Measurements from ENCODE around the gene GRID2.
A peak's percentile ranks its signal among the peaks of the same experiment; 100 is the strongest.

Gene GRID2

DNA sequence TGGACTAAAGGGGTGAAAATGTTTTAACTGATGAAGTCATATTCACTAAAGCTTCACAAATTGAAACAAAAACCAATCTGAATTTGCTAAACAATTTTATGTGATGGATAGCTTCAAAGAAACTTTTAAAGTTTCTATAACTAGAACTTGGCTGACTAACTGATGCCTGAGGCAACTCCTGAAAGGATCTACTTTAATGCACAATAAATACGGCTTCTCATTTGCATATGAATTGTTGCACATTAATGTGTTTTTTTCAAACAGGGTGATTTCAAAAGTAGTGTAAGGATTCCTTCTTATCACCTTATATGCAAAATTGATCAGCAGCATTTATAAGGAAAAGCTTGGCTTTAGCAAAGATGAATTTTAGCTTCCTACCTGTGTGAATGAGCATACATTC lies 1466.4 kb downstream of the GRID2 start:
- in situ Hi-C loops (cut with MboI; ENCODE audit: low sequenced_read_pairs), result no loop called here
- Histone ChIP-seq H3K9me3 (no peaks in the 10 kb centered on the region), H3K4me3 (no peak overlapping the region), H3K4me1 (peaks cover 10% of the 10 kb centered on the region), H3K27me3 (ENCODE audit: low read depth) (no peaks in the 10 kb centered on the region), H3K36me3 (replicated peaks) (no peaks in the 10 kb centered on the region)
- peak in 1 of 2 experiments; percentile 77 for DNase-seq (ENCODE audit: low spot score in 2 of 2)

DNA sequence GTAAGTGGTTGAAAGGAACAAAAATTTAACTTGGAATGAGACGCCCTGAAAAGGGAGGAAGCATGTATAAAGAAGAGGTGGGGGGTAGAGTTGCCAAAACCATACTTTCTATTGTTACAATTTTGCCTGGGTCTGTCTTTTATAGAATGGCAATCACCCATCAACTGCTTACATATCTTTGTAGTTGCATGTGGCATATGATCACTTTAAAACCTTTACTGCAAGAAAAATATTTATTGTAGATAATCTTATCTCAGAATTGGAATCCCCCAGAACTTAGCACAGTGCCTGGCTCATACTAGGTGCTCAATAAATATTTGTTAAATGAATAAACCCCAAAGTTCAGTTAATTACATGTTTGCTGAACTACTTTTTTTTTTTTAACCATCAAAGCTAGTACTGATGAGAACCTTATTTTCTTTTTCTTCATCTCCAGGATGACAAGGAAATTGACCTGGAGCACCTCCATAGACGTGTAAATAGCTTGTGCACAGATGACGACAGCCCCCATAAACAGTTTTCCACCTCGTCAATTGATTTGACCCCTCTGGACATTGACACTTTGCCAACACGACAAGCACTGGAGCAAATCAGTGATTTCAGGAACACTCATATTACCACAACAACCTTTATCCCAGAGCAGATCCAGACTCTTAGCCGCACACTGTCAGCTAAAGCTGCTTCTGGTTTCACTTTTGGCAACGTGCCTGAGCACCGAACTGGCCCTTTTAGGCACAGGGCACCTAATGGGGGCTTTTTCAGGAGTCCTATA lies 1468.1 kb downstream of the GRID2 start:
- no peak overlapping the region for H3K4me3 ChIP-seq
- in situ Hi-C loops (cut with MboI; ENCODE audit: low sequenced_read_pairs), result no loop called here
- H3K27me3 ChIP-seq (ENCODE audit: low read depth), result no peaks in the 10 kb centered on the region
- no peaks in the 10 kb centered on the region for H3K36me3 ChIP-seq (replicated peaks)
- peaks cover 10% of the 10 kb centered on the region for H3K4me1 ChIP-seq
- no peaks in the 10 kb centered on the region for H3K9me3 ChIP-seq
- peak in 1 of 2 experiments; percentile 23 for DNase-seq (ENCODE audit: low spot score in 2 of 2)

DNA sequence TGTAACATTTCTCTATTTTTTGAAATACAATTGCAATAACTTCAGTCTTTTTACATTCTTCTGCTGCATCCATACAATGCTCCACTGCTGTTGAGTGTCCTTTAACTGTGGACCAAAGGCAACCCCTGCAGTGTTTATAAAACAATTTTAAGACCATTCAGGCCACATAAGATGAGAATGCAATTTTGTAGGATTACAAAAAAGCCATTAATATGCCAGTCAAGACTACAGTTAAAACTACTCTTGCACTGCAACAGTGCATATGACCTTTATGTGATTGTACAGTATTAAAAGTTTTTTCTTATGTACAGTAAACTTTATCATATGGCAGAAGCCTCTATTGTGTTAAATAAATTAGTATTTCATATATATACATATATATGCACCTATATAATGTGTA lies 1469.1 kb downstream of the GRID2 start:
- H3K36me3 ChIP-seq (replicated peaks), result no peaks in the 10 kb centered on the region
- H3K27me3 ChIP-seq (ENCODE audit: low read depth), result no peaks in the 10 kb centered on the region; the same call in 1 of the 2 replicates
- no peaks in the 10 kb centered on the region for H3K9me3 ChIP-seq
- in situ Hi-C loops (cut with MboI; ENCODE audit: low sequenced_read_pairs), result no loop called here
- H3K4me3 ChIP-seq, result no peak overlapping the region
- peaks cover 10% of the 10 kb centered on the region for H3K4me1 ChIP-seq
- peak in 1 of 2 experiments; percentile 14 for DNase-seq (ENCODE audit: low spot score in 2 of 2)

DNA sequence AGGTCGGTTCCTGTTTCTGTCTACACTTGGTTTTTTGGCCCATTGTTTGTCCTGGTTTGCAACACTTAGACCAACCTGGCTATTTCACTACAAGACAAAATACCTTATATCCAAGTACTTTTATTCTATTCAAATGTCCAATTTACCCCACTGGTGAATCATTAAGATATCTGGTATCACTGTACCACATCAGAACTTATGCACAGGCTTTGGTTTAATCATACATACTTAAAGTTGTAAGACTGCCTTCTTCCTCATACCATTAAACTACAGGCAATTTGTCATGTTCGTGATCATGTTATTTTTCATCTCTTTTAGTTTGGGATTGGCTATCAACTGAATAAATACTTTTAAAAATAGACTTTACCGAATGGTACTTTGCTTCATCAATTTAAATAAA lies 1471.8 kb downstream of the GRID2 start:
- H3K9me3 ChIP-seq, result no peaks in the 10 kb centered on the region
- H3K4me1 ChIP-seq, result peaks cover 2% of the 10 kb centered on the region
- H3K36me3 ChIP-seq (replicated peaks), result no peaks in the 10 kb centered on the region
- H3K27me3 ChIP-seq (ENCODE audit: low read depth), result no peaks in the 10 kb centered on the region; the same call in 1 of the 2 replicates
- DNase-seq (ENCODE audit: low spot score in 2 of 2), result no peak
- in situ Hi-C loops (cut with MboI; ENCODE audit: low sequenced_read_pairs), result loop anchor here (25.0 kb wide), 2 partner anchors 487 to 837 kb away; no protein-coding TSS in a partner anchor
- no peak overlapping the region for H3K4me3 ChIP-seq

DNA sequence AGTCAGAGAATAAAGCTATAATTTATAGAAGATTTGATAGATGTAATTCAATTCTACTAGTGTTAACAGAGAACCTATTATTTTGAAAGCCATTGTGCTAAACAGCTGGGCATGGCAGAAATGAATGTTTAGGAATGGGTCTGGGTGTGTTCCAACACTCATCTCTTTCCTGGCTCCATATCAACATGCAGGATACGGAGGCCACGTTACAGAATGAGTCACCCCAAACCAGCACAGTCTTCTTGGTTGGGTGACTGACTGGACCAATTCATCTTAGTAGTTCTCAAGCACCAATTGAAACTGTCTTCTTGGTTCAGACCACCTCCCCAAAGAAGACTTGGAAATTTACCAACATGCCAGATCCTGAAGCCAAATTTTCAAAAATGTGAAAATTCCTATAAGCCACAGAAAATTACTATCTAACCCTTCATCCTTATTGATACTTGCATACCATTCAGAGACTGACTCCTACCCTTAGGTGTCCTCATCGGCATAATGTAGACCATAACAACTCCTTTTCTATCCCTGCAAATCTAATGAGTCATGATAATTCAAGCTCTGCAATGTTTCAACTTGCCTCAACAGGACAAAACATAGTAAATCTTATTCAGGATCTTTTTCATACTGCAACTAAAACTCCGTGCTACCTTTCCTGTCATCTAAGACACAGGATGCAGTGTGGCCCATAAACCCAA lies 1472.8 kb downstream of the GRID2 start:
- Histone ChIP-seq H3K36me3 (replicated peaks) (no peaks in the 10 kb centered on the region), H3K4me3 (no peak overlapping the region), H3K4me1 (no peaks in the 10 kb centered on the region), H3K27me3 (ENCODE audit: low read depth) (no peaks in the 10 kb centered on the region; the same call in 1 of the 2 replicates), H3K9me3 (no peaks in the 10 kb centered on the region)
- DNase-seq (ENCODE audit: low spot score in 2 of 2), result no peak
- in situ Hi-C loops (cut with MboI; ENCODE audit: low sequenced_read_pairs), result loop anchor here (25.0 kb wide), 2 partner anchors 486 to 836 kb away; no protein-coding TSS in a partner anchor

DNA sequence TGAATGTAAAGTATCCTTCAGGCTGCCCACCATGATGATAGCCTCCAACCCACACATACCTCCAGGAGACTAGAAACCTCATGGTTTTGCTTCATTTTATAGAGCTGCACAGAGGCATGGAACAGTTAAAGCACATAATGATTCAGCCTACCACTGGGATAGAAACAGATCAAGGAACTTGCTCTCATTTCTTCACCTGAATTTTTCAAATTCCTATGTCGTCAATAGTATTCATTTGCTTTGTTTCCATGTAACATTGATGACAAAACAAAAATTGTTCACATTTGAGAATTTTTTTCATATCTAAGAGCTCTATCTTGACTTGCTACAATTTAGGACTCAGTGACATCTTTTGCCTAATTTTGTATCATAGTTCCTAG lies 1473.3 kb downstream of the GRID2 start:
- H3K27me3 ChIP-seq (ENCODE audit: low read depth), result no peaks in the 10 kb centered on the region; the same call in 1 of the 2 replicates
- no peaks in the 10 kb centered on the region for H3K4me1 ChIP-seq
- no peaks in the 10 kb centered on the region for H3K9me3 ChIP-seq
- no peak for DNase-seq (ENCODE audit: low spot score in 2 of 2)
- H3K36me3 ChIP-seq (replicated peaks), result no peaks in the 10 kb centered on the region
- no peak overlapping the region for H3K4me3 ChIP-seq
- in situ Hi-C loops (cut with MboI; ENCODE audit: low sequenced_read_pairs), result loop anchor here (25.0 kb wide), 2 partner anchors 485 to 835 kb away; no protein-coding TSS in a partner anchor

DNA sequence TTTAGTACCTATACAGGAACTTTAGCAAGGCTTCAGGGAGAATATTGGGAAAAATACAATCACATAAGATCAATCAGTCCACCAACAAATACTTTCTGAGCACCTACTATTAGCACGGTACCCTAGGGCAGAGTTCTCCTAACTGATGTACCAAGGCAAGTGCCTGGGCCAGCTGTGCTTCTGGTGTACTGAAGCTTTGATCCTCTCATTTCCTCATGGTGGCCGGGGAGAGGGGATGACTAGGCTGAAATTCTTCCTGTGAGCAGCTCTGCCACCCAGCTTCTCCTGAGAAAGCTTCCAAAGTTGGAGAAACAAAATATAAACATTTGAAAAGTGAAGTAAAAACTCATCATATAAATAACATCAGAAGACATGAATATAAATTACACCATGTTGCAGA lies 1475.5 kb downstream of the GRID2 start:
- no peaks in the 10 kb centered on the region; the same call in 1 of the 2 replicates for H3K27me3 ChIP-seq (ENCODE audit: low read depth)
- no peak for DNase-seq (ENCODE audit: low spot score in 2 of 2)
- H3K9me3 ChIP-seq, result no peaks in the 10 kb centered on the region
- no peaks in the 10 kb centered on the region for H3K4me1 ChIP-seq
- no peaks in the 10 kb centered on the region for H3K36me3 ChIP-seq (replicated peaks)
- in situ Hi-C loops (cut with MboI; ENCODE audit: low sequenced_read_pairs), result loop anchor here (25.0 kb wide), 2 partner anchors 483 to 833 kb away; no protein-coding TSS in a partner anchor
- no peak overlapping the region for H3K4me3 ChIP-seq

DNA sequence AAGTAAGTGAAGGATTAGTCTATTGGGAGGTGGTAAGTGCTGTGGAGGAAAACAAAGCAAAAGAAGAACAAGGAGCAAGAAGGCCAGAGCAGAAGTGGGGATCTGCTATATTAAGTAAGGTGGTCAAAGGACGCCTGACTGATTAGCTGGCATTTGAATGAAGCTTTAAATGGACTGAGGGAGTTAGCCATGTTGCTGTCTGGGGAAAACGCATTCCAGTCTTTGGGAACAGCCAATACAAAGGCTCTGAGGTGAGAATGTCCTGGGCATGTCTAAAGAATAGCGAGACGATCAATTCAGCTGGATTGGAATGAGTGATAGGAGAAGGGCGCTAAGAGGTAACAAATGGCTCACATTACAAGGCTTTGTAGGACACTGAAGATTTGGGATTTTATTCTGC lies 1476.3 kb downstream of the GRID2 start:
- no peaks in the 10 kb centered on the region for H3K4me1 ChIP-seq
- DNase-seq (ENCODE audit: low spot score in 2 of 2), result no peak
- in situ Hi-C loops (cut with MboI; ENCODE audit: low sequenced_read_pairs), result loop anchor here (10.0 to 25.0 kb wide), 3 partner anchors 345 to 832 kb away; no protein-coding TSS in a partner anchor
- H3K4me3 ChIP-seq, result no peak overlapping the region
- H3K9me3 ChIP-seq, result no peaks in the 10 kb centered on the region
- no peaks in the 10 kb centered on the region for H3K36me3 ChIP-seq (replicated peaks)
- no peaks in the 10 kb centered on the region; the same call in 1 of the 2 replicates for H3K27me3 ChIP-seq (ENCODE audit: low read depth)

DNA sequence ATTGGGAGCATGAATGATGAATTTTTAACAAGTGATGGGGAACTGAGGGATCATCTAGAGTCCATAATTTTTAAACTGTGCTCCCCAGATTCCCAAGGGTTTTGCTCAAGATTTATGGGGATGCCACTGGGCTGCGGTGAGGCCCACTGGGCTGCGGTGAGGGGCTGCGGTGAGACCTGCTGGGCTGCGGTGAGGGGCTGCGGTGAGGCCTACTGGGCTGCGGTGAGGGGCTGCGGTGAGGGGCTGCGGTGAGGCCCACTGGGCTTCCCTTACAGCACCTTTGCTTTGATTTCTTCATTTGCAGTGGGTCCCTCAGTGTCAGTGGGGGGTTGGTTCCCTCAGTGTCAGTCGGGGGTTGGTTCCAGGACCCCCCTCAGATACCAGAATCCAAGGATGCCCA lies 1477.4 kb downstream of the GRID2 start:
- Histone ChIP-seq H3K4me3 (no peak overlapping the region), H3K9me3 (no peaks in the 10 kb centered on the region), H3K36me3 (replicated peaks) (no peaks in the 10 kb centered on the region), H3K4me1 (no peaks in the 10 kb centered on the region), H3K27me3 (ENCODE audit: low read depth) (no peaks in the 10 kb centered on the region; the same call in 1 of the 2 replicates)
- no peak for DNase-seq (ENCODE audit: low spot score in 2 of 2)
- in situ Hi-C loops (cut with MboI; ENCODE audit: low sequenced_read_pairs), result loop anchor here (10.0 to 25.0 kb wide), 3 partner anchors 344 to 831 kb away; no protein-coding TSS in a partner anchor

DNA sequence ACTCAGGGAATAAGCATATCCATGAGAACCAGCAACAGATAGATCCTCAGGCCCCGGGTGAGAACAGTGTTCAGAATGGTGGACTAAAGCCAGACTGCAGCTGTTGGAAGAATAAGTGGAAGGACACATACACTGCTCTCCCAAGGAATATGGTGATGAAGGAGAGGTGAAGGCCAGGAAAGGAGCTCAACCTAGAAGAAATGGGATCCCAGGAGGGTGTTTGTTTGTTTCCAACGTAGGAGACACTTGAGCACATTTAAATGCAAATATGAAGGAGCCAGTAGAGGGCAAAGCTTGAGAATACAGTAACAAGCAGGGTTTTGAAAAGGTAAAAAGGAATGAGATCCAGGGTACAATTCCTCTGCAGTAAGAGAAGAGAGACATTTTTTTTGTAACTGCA lies 1482.4 kb downstream of the GRID2 start:
- in situ Hi-C loops (cut with MboI; ENCODE audit: low sequenced_read_pairs), result loop anchor here (10.0 to 25.0 kb wide), 3 partner anchors 339 to 826 kb away; no protein-coding TSS in a partner anchor
- Histone ChIP-seq H3K9me3 (no peaks in the 10 kb centered on the region), H3K36me3 (replicated peaks) (no peaks in the 10 kb centered on the region), H3K4me3 (no peak overlapping the region), H3K4me1 (no peaks in the 10 kb centered on the region), H3K27me3 (ENCODE audit: low read depth) (no peaks in the 10 kb centered on the region)
- no peak for DNase-seq (ENCODE audit: low spot score in 2 of 2)

DNA sequence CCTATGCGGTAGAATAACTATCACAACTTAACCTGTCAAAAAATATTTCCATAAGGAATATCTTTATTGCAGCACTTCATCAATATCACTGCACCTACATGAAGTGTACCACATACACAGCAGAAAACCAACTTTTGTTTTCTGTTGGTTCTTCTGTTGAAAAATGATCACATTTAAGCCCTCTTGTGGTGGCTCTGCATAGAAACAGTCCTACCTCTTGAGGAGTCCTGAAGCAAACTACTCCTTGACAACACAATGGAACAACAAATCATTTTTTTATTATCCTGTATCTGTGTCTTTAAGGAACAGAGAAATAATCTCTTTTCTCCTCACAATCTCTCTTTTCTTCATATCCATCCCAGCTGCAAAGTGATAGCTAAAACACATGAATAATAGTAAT lies 1484.9 kb downstream of the GRID2 start:
- H3K4me1 ChIP-seq, result peaks cover 2% of the 10 kb centered on the region; the same call in 1 of the 2 replicates
- DNase-seq (ENCODE audit: low spot score in 2 of 2), result peak; percentile 28 to 60
- in situ Hi-C loops (cut with MboI; ENCODE audit: low sequenced_read_pairs), result loop anchor here (10.0 to 25.0 kb wide), 3 partner anchors 336 to 824 kb away; no protein-coding TSS in a partner anchor
- H3K9me3 ChIP-seq, result no peaks in the 10 kb centered on the region
- no peaks in the 10 kb centered on the region for H3K36me3 ChIP-seq (replicated peaks)
- no peak overlapping the region for H3K4me3 ChIP-seq
- no peaks in the 10 kb centered on the region for H3K27me3 ChIP-seq (ENCODE audit: low read depth)

DNA sequence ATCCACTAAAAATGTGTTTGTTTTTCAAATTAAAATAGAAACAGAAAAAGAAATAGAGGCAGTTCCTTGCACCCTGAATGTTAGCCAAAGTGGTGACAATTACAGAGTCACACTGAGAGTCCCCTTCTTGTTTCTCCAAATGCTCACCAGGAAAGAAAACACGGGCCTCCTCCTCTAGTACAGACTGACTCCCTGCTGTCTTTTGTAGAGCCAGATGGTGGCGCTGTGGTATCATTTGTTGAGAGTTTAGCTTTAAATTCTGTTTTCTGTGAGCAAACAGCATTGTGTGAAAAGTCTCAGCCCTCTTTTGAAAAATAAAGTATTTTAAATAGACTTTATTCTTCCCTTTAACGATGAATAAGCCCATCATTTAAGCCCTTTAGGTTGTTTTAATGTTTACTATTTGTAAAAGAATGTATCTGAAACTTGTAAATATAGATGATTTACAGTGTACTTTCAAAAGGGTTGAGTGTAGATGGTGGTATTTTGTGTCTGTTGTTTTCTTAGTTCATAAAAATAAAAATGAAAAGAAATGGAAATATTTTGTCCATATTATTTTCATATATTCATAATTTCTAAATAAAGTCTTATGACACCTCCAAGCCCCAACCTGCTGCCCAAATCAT lies 1487.9 kb downstream of the GRID2 start:
- peaks cover 2% of the 10 kb centered on the region; the same call in 1 of the 2 replicates for H3K4me1 ChIP-seq
- in situ Hi-C loops (cut with MboI; ENCODE audit: low sequenced_read_pairs), result loop anchor here (25.0 kb wide), 2 partner anchors 471 to 821 kb away; no protein-coding TSS in a partner anchor
- H3K27me3 ChIP-seq (ENCODE audit: low read depth), result no peaks in the 10 kb centered on the region
- no peak overlapping the region for H3K4me3 ChIP-seq
- no peaks in the 10 kb centered on the region for H3K9me3 ChIP-seq
- DNase-seq (ENCODE audit: low spot score in 2 of 2), result peak; percentile 66 to 77
- no peaks in the 10 kb centered on the region for H3K36me3 ChIP-seq (replicated peaks)

DNA sequence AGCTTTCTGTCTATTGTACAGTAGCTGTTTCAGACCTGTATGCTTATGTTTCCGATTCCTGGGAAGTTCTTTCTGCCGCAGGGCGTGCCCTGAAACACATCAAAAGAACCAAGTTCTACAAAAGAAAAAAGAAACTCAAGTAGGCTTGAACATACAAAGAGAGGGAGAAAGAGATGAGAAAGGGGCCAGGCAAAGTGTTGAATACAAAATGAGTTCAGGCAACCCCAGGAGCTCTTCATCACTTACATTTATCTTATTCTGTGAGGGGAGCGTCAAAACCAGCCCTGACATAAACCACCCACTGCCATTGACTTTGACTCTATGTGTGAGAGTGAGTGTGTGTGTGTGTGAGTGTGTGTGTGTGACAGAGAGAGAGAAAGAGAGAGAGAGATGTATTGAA lies 1498.3 kb downstream of the GRID2 start:
- Histone ChIP-seq H3K4me1 (no peaks in the 10 kb centered on the region), H3K27me3 (ENCODE audit: low read depth) (no peaks in the 10 kb centered on the region), H3K9me3 (no peaks in the 10 kb centered on the region), H3K36me3 (replicated peaks) (no peaks in the 10 kb centered on the region), H3K4me3 (no peak overlapping the region)
- in situ Hi-C loops (cut with MboI; ENCODE audit: low sequenced_read_pairs), result no loop called here
- peak; percentile 38 to 50 for DNase-seq (ENCODE audit: low spot score in 2 of 2)

Measured in HAP-1 (cell line).